Right lung (tissue), 5 donors: Measurements from ENCODE around the gene MRTFB. TPM values are rescaled to one million over a fixed set of nuclear protein-coding genes. Genes with fewer than 3 reads are reported as not detected.
A peak's percentile ranks its signal among the peaks of the same experiment; 100 is the strongest.
"Not testable (repeated sequence)": the region's sequence is repeated elsewhere in the genome, so short reads cannot be mapped to it uniquely, and the experiment has no call there.

ENCODE experiments used
- DNase-seq, 2 donors: peaks; one replicate each; pipeline ENCODE4 v3.0.0-alpha.2; 2013
- polyA plus RNA-seq, 5 donors: library from polyadenylated mRNA; unstranded; fragments of 120-200 nt; gene quantifications; one replicate each; pipeline versions ENCODE4 v1.2.1 to v1.2.3, GENCODE V29; 2013; ENCODE audit warnings: inconsistent platforms in 1 of 5, low replicate concordance in 1 of 5; ENCODE audit not compliant: insufficient read length in 5 of 5, insufficient read depth in 1 of 5

MRTFB gene
- polyA plus RNA-seq, 5 donors: 20.3 to 40.8 (median 35.8) TPM

DNA sequence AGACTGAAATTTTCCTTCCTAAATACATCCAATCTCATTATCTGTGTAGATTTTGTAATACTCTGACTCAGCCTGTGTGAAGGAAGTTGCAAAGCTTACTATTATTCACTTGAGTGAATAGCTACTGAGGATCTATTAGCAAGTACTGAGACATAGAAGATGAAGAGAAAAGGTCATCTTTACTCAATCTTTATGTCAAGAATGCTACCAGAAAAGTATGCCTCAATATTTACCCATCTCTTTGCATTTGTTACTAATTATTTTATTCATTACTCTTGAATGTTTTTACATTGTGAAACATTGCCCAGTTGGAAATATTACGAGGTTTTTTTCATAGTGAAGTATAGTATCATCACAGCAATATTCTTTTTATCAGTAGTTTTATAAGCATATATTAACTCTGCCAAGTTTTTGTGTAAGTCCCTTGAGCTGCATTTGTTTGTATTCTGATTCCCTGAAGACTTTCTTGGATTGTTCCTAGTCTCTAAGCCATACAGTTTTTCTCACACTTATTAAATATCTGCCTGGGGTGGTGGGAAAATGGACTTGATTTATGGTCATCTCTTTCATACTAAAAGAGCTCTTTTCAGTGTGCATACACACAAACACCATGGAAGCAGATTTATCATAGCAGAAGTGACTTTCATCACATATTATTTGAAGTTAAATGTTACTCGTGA, 110.4 kb downstream of the MRTFB start:
- no peak for DNase-seq

DNA sequence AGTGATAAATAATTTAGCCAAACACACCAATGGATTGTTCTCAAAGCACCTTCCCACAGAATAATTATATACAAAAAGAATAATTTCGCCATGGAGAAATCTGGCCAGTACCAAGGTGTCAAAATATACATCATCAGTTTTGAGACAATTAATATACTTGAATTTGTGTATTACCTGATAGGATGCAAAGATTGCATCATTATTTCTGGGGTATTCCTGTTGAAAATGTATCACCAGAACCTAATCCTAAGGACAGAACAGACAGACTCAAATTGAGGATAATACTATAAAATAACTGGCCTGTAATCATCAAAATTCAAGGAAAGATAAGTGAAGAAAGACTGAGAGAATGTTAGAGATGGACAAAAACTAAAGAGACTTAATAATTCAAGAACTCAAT, 111.9 kb downstream of the MRTFB start:
- no peak for DNase-seq

- DNase-seq: not testable (repeated sequence)
These were observed 112.8 kb downstream of the MRTFB start for GRCh38 chr16:14183962-14184361.

DNA sequence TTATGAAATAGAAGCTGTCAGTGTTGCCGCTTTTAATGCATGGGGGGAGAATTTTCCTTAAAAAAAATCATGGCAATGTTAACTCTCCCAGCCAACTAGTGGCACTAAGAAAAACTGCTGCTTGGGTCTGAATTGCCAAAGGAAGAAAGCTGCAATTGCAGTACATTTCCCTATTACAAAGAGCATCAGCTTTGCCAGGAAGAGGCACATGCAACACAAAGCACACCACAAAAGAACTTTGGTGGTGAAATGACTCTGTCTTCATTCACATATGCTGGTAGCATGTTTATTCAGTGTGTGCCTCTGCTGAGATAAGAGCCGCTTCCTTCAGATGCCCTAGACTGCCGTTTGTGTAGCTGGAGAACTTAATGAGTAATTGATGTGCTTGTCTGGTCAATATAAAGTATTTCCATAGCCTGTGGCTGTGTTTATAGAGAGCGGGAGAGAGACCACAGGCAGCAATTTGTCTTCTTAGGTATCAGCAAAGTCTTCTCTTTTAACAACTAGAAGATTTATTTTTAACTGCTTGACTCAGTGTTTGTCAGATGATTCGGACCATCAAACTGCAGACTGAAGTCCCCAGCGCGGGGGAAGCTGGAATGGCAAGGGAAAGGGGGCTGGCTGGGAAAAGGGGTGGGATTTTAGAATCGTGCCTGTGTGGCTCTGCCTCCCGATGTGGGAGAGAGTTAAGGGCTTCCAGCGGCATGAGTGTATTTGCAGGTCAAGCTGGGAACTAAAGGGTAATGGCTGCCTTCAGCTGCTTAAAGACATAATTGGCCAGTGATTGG, 115.1 kb downstream of the MRTFB start:
- peak; percentile 33 to 43 for DNase-seq

DNA sequence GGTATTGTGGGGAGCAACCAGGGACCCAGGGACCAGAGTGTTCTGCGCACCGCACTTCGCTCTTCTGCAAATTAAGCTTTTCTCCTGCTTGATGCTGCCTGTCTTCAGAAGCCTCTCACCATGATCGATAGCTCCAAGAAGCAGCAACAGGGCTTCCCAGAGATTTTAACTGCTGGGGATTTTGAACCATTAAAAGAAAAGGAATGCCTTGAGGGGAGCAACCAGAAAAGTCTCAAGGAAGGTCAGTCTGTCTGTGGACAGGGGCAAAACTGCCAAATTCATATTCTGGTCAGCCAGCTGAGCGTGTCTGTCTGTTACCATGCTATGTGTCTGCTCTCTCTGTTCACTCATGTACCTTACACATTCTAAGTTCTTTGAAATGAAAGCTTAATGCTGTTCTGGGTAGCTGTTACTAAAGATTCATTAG, 115.7 kb downstream of the MRTFB start:
- no peak for DNase-seq

DNA sequence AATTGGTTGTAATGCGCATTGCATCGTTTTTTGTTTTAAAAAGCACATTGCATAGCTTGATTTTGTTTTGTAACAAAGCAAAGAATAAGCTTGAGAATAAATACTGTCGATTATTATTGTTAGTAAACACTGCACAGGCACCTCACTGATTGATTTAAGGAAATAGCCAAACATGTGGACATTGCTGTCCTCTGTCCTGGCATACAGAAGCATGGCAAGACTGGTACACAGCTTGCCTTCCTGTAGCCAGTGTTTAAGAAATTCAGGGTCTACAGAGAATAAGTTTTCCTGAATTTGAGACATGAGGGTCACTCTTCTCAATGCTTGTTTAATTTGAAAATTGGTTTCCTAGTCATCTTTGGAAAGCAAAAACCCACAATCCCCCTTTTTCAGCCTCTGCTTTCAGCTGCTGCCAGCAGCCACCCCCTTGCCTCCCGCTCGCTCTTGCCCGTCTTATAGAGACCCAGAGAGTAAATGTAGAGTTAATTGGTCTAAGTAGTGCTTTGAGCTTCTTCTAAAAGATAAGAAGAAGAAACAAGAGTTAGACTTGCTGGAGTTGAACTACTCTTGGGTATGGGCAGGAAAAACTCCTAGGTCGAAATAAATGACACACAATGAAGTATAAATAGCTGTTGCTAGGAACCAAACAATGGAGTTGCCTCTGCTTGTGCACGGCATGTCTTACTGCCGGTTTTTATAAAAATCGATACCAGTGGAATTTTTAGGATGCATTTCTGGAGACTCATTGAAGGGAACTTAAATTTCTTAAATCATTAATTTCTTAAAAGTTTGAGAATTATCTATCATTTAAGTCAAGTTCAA, 116.6 kb downstream of the MRTFB start:
- no peak for DNase-seq

GRCh38 chr16:14193316-14193871, 122.3 kb downstream of the MRTFB start:
- no peak for DNase-seq

DNA sequence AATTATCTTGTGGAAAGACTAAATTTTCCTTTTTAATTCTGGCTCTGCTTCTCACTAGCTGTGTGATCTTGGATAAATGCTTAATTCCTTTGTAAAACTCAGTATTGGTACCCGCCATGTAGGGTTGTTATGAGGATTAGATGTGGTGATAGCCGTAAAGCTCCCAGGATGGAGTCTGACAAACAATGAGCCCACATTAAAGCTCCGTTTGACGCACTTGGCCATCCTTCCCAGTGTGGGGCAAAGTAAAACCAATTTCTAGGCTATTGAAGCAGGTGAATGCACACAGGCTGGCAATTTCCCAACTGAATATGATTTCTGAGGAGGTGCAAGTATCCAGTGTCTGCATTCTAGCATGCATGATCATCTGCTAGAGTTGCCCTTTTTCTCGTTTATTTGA, 123.6 kb downstream of the MRTFB start:
- DNase-seq: no peak

DNA sequence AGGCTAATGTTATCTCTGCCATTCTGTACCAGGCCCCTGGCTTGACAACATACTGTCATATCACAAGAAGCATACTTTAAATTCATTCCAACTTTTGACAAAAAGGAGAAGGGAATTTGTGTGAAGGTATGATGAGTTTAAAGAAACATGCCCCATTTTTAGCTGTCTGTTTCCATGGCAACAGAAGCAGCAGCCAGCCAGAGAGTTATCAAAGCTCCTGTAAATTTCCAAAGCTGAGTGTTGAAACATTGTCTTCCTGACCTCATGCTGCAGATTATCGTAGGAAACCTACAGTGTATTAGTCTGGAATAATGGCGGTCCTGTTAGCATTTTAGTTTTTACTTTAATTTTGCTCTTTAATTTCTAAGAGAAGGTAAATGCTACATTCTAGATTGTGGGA, 124.9 kb downstream of the MRTFB start:
- DNase-seq: no peak

- DNase-seq: no peak
These were observed 125.4 kb downstream of the MRTFB start for GRCh38 chr16:14196539-14196938.

GRCh38 chr16:14198012-14198411, 126.9 kb downstream of the MRTFB start:
- DNase-seq: no peak

GRCh38 chr16:14198572-14198971, 127.5 kb downstream of the MRTFB start:
- no peak for DNase-seq

- no peak for DNase-seq
These were observed 128.1 kb downstream of the MRTFB start for GRCh38 chr16:14199199-14199598.

GRCh38 chr16:14199624-14200023, 128.5 kb downstream of the MRTFB start:
- DNase-seq: no peak

DNA sequence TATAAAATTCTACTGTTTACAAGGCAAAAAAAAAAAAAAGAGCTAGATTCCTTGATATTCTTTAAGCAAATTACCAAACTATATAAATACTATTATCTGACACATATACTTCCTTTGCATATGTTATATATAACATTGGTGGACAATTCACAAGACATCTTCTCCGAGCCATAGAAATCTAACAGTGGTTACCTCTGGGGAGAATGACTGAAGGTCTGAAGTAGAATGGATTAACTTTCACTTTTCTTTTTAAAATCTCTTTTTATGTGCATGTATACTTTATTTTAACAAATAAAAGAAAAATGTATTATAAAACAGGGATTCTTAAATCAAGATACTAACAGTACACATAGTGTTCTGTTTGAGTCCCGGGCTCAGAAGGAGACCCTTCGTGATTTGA, 131.0 kb downstream of the MRTFB start:
- no peak for DNase-seq

- DNase-seq: no peak
These were observed 131.6 kb downstream of the MRTFB start for GRCh38 chr16:14202697-14203096.

DNA sequence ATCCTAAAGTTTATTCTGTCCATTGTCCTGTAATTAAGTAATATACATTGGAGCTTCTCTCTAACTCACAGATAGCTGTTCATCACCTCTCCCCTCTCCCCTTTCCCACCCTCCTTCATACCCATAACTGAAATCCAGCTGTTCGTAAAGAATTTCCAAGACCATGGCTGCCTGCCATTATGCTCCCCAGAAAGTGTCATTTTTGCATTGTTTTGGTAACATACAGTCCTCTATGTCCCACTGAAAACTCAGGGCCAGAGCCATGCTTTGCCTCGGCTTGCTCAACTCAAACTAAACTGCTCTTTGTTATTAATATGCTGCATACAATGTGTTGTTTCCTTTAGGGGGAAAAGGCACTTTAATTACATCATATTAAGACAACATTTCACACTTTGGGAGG, 132.0 kb downstream of the MRTFB start:
- DNase-seq: peak in 1 of 2 donors; percentile 36

DNA sequence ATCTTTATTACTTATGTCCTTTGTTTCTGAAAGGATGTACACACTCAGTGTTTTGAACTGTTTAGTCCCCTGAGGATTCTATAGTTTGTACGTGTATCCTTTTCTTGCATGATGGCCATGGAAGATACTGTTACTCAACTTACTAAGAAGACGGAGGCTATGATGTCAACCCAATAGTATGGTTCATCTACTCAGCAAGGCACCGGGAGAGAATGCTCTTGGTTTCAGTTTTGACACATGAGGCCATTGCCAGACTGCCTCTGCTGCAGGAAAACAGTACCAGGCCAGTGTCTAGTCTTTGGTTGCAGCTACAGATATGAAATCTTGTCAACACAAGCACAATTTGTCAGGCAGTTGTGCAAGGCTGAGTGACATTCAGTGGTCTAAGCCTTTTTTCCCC, 134.5 kb downstream of the MRTFB start:
- DNase-seq: no peak

DNA sequence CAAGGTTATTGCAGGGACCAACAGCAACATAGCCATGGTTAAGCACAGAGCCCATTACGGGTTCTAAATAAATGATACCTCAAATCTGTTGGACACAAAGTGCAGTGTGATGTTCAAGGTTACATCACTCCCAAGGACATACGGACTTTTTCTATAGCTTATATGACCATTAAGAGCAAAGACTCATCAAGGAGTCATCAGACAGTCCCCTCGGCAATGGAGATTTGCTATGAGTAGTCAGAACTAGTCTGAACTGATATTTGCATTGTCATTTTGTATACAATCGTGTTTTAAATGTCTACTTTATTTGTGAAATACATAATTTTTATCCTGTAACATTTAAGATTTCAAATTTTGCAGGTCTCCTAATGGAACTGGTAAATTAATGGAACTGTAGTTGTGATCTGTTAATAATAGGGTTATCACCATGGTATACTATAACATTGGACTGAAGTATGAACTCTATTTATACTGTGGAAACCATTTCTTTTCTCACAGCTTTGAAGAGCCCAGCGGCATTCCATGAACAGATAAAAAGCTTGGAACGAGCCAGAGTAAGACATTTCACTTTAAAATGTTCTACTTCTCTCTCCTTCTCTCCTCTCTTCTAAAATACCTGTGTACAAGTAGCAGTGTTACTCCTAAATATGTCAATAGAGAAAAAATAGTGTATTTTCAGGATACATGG, 140.9 kb downstream of the MRTFB start:
- no peak for DNase-seq

DNA sequence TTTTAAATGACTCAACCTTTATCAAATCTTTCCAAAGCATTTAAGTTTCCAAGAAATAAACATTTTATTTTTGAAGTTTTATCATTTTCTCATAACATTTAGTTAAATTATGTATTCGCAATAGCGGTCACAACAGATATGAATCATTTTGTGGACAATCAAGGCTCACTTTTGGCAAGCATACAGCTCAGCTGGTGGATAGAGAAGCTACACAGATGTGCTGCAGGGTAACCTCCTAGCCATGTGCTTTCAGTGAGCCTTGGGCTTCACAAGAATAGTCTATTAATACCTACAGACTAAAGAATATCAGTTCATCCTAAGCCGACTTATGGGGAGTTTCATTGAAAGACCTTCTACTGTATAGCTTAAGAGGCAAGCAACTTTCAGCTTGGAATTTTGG, 144.8 kb downstream of the MRTFB start:
- DNase-seq: no peak

DNA sequence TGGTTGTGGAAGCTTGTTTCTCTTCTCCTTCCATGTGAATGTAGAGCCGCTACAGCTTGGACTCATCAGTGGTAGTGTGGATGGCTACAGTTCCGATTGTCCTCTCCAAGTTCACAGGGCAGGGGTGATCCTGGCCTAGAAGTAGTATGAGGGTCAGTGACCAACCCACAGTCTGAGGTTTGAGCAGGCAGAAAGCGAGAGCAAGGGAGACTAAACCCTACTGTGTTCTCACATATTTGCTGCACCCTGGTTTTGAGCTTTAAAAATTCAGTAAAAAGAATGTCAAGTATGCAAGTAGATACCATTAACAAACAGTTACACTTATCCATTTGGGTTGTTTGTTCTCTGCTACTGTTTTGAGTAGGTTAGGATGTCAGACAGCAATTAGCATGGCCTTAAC, 148.9 kb downstream of the MRTFB start:
- no peak for DNase-seq

DNA sequence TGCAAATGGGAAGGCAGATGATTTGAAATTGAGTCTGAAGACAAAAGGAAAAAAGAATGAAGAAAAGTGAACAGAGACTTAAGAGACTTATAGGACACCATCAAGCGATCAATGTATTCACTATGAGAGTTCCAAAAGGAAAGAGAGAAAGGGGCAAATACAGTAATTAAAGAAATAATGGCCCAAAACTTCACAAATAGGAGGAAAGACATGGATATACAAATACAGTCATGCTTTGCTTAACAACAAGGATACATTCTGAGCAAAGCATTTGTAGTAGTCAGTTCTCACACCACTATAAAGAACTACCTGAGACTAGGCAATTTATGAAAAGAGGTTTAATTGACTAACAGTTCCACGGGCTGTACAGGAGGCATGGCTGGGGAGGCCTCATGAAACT, 152.5 kb downstream of the MRTFB start:
- DNase-seq: no peak
